ENCODE results near the gene QSOX1. TPM values are rescaled to one million over a fixed set of nuclear protein-coding genes. Genes with fewer than 3 reads are reported as not detected.

Gene QSOX1
- total and polyA plus RNA-seq, 8 donors, result 145 to 482 (median 190) TPM

- H3K9me3 ChIP-seq, result no peaks in the 10 kb centered on the region
- H3K27ac ChIP-seq, result no peak overlapping the region
- ATAC-seq, result no peak
- TF ChIP-seq, protein P1, sequence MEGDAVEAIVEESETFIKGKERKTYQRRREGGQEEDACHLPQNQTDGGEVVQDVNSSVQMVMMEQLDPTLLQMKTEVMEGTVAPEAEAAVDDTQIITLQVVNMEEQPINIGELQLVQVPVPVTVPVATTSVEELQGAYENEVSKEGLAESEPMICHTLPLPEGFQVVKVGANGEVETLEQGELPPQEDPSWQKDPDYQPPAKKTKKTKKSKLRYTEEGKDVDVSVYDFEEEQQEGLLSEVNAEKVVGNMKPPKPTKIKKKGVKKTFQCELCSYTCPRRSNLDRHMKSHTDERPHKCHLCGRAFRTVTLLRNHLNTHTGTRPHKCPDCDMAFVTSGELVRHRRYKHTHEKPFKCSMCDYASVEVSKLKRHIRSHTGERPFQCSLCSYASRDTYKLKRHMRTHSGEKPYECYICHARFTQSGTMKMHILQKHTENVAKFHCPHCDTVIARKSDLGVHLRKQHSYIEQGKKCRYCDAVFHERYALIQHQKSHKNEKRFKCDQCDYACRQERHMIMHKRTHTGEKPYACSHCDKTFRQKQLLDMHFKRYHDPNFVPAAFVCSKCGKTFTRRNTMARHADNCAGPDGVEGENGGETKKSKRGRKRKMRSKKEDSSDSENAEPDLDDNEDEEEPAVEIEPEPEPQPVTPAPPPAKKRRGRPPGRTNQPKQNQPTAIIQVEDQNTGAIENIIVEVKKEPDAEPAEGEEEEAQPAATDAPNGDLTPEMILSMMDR (IDR thresholded peaks at IDR 0.05), result no peak
- no peaks in the 10 kb centered on the region for H3K4me1 ChIP-seq
- DNase-seq, result no peak
- H3K36me3 ChIP-seq, result no peaks in the 10 kb centered on the region
- H3K27me3 ChIP-seq, result no peaks in the 10 kb centered on the region
- H3K4me3 ChIP-seq, result no peak overlapping the region
- intact Hi-C loops (cut with DNase I), result no loop called here
These were observed 61.4 kb downstream of the QSOX1 start for GRCh38 chr1:180215856-180216625.

- TF ChIP-seq, protein P1 (IDR thresholded peaks at IDR 0.05), result no peak
- Histone ChIP-seq H3K36me3 (no peaks in the 10 kb centered on the region), H3K27ac (no peak overlapping the region), H3K9me3 (no peaks in the 10 kb centered on the region), H3K27me3 (peaks cover 0 to under 1% of the 10 kb centered on the region in 2 donors), H3K4me1 (no peaks in the 10 kb centered on the region), H3K4me3 (no peak overlapping the region)
- peak in 1 of 4 donors; percentile 48 for DNase-seq
- no peak for ATAC-seq
- intact Hi-C loops (cut with DNase I), result no loop called here
These were observed 62.3 kb downstream of the QSOX1 start for GRCh38 chr1:180217006-180217405.

GRCh38 chr1:180218806-180219765, 64.4 kb downstream of the QSOX1 start:
- Histone ChIP-seq H3K4me1 (no peaks in the 10 kb centered on the region), H3K9me3 (no peaks in the 10 kb centered on the region), H3K36me3 (no peaks in the 10 kb centered on the region), H3K4me3 (no peak overlapping the region), H3K27me3 (peaks cover 0 to 22% of the 10 kb centered on the region in 2 donors), H3K27ac (no peak overlapping the region)
- ATAC-seq (no peak), DNase-seq (no peak)
- TF ChIP-seq, protein P1 (IDR thresholded peaks at IDR 0.05), result no peak
- intact Hi-C loops (cut with DNase I), result no loop called here

GRCh38 chr1:180219776-180220175, 65.1 kb downstream of the QSOX1 start:
- DNase-seq (no peak), ATAC-seq (no peak)
- Histone ChIP-seq H3K9me3 (no peaks in the 10 kb centered on the region), H3K36me3 (no peaks in the 10 kb centered on the region), H3K27me3 (peaks cover 0 to 29% of the 10 kb centered on the region in 2 donors), H3K4me3 (no peak overlapping the region), H3K27ac (no peak overlapping the region), H3K4me1 (no peaks in the 10 kb centered on the region)
- intact Hi-C loops (cut with DNase I), result no loop called here
- TF ChIP-seq, protein P1 (IDR thresholded peaks at IDR 0.05), result no peak

DNA sequence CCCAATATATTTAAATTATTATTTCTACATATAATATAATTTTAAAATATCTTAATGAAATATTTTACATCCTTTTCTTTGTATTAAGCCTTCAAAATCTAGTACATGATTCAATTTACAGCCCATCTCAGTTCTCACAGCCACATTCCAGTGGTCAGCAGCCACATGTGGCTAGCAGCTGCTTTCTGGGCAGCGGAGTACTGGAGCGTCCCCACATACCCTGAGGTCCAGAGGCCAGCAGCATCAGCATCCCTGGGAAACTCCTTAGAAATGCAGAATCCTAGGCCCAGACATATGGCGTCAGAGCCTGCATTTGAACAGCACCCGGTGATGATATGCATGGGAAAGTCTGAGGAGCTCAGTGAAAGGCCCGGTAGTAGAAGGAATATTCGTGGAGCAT, 66.8 kb downstream of the QSOX1 start:
- Histone ChIP-seq H3K36me3 (no peaks in the 10 kb centered on the region), H3K27me3 (peaks cover 12 to 45% of the 10 kb centered on the region in 2 donors), H3K27ac (no peak overlapping the region), H3K4me1 (no peaks in the 10 kb centered on the region), H3K4me3 (no peak overlapping the region), H3K9me3 (no peaks in the 10 kb centered on the region)
- ATAC-seq, result no peak
- TF ChIP-seq, protein P1 (IDR thresholded peaks at IDR 0.05), result no peak
- intact Hi-C loops (cut with DNase I), result no loop called here
- DNase-seq, result no peak

Data from left lung (tissue), 10 donors.